ENCODE results near the gene SVIL.
"Not testable (repeated sequence)": the region's sequence is repeated elsewhere in the genome, so short reads cannot be mapped to it uniquely, and the experiment has no call there.

Gene SVIL

DNA sequence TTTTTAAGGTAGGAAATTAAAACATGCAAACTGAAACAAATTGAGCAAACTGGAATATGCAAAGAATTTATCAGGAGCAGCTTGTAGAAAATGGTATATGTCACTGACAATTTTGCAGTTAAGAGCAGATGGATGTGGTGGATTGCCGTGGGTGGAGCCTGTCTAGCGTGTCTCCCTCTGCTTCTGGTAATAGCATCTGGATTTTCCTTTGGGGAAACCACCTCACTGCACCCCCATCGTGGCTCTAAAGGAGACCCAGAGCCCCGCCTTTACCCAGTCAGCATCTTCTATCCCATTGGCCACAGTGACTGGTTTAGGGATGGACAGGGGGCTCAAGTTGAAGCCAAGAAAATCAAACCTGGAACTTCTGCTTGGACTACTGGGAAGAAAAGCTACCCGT lies 142.9 kb downstream of the SVIL start:
- TF ChIP-seq GATA1 (IDR thresholded peaks at IDR 0.05; ENCODE audit: low read depth, low read length) (no peak), POLR2A (IDR thresholded peaks at IDR 0.05; ENCODE audit: low read length) (no peak)

GRCh38 chr10:29490781-29491280 lies 143.9 kb downstream of the SVIL start:
- not testable (repeated sequence) for DNase-seq

More for the DNA sequence above, 142.9 kb downstream of the SVIL start:
- no peak for DNase-seq

DNA sequence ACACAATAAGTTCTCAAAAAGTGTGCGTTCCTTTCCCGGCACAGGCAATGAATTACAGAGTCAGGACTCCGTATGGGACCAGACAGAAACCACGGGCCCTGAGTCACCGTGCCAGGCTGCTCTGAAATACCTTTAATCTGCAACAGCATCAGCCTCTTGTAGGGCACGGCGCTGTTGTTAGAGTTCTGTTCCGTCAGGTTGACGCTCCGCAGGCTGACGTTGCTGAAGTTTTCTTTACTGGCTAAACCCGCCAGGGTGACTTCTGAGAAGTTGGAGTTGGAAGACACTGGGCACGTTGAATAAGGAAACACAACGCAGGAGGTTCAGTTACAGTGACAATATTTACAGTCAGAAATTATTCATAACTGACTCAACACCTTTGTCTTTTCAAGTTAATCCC lies 146.3 kb downstream of the SVIL start:
- not testable (repeated sequence) for DNase-seq

- DNase-seq = not testable (repeated sequence)
Observed at GRCh38 chr10:29487884-29488266, 146.9 kb downstream of the SVIL start.

GRCh38 chr10:29487032-29487883 lies 147.5 kb downstream of the SVIL start:
- DNase-seq = not testable (repeated sequence)

GRCh38 chr10:29486433-29486832 lies 148.3 kb downstream of the SVIL start:
- no peak for DNase-seq
- TF ChIP-seq POLR2A (IDR thresholded peaks at IDR 0.05; ENCODE audit: low read length) = no peak
- no peak for TF ChIP-seq GATA1 (IDR thresholded peaks at IDR 0.05; ENCODE audit: low read depth, low read length)

- not testable (repeated sequence) for DNase-seq
Observed at GRCh38 chr10:29484677-29485076, 150.1 kb downstream of the SVIL start.

DNA sequence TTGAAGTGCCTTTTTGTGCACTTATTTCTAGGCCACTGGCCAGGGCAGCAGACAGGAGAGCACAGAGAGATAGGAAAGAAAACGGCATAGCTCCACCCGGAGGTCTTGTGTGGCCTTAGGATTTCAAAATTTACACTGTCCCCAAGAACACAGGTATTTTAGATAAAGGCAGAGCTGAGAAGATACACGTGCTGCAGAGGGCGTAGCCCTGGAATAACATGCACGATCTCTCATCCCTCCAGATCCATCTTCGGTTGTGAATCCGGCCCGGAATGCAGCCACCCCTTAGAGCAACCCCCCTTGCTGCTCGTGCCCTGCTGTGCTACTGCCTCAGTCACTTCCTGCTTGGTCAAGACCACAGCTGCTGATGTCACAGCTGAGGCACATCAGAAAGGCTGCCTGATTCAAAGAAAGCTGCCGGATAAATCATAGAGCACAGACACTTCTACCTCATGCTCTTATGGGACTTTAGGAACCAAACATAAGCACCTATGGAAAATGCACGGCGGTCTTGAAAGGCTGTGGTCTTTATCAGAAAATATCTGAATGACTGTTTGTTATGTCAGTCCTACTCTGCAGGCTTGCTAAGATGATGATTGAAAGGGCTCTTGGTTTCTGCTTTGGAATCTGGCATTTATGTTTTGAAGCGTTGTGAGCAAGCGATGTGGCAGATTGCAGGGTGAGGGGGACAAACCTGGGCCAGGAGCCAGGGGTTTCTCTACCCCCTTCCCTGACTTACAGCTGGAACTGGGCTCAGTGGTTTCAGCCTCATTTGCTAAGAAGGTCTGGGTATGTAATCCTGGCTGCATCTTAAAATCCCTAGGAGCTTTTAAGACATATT lies 152.0 kb downstream of the SVIL start:
- DNase-seq = no peak
- TF ChIP-seq GATA1 (IDR thresholded peaks at IDR 0.05; ENCODE audit: low read depth, low read length) = no peak
- TF ChIP-seq POLR2A (IDR thresholded peaks at IDR 0.05; ENCODE audit: low read length) = no peak

DNA sequence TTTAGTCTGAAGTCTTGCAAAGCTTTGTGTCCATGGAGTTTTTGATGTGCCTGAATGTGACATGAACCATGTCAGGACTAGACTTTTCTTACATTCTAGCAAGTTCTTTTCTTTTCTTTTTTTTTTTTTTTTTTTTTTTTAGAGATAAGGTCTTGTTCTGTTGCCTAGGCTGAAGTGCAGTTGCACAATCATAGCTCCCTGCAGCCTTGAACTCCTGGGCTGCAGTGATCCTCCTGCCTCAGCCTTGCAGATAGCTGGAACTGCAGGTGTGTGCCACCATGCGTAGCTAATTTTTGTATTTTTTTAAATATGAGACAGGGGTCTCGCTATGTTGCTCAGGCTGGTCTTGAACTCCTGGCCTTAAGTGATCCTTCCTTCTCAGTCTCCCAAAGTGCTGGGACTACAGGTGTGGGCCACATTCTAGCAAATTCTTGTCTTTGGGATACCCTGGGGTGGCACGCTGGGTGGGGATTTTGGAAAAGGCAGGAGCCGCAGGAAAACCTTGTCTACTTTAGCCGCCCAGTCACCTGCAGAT lies 152.8 kb downstream of the SVIL start:
- DNase-seq = no peak
- TF ChIP-seq POLR2A (IDR thresholded peaks at IDR 0.05; ENCODE audit: low read length) (no peak), GATA1 (IDR thresholded peaks at IDR 0.05; ENCODE audit: low read depth, low read length) (no peak)

DNA sequence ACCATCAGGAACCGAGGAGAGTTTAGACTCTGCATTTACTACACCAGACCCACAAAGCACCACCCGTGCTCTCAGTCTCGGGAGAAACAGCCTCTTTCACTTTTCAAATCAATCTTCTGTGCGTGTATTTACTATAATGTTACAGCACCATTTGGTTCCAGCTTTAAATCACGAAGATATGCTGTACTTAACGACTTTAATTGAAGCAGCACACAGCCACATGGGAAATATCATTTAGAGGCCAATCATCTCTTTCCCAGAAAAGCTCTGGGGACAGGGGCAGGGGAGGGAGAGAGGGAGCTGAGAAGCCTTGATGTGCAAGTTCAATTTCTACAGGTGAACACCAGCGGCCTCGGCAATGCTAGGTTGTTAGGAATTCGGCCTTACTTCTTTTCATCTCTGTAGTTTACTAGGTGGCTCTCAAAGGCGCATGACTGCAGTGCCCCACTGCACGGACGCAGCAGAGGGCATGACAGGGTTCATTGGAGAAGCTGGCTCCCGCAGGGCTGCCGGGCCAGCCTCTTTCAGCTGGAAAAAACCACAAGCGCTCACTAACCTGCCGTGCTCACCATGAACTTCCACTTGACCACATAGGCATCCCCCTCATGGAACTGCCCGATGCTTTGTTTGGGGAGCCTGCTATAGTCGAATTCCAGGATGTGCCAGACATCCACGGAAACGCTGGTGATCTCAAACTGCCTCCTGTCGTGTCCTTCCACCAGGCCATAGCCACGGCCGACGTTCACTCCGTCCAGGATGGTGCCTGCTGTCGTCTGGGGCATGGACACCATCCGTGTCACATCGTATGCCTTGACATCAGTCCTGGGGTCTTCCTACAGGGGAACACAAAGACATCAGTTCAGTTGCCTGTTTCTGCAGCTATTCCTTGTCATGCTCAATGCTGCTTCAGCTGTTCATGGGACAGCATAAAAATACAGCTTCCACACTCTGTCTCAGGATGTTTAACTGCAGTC lies 154.5 kb downstream of the SVIL start:
- TF ChIP-seq GATA1 (IDR thresholded peaks at IDR 0.05; ENCODE audit: low read depth, low read length) = no peak
- no peak for TF ChIP-seq POLR2A (IDR thresholded peaks at IDR 0.05; ENCODE audit: low read length)
- DNase-seq = no peak

DNA sequence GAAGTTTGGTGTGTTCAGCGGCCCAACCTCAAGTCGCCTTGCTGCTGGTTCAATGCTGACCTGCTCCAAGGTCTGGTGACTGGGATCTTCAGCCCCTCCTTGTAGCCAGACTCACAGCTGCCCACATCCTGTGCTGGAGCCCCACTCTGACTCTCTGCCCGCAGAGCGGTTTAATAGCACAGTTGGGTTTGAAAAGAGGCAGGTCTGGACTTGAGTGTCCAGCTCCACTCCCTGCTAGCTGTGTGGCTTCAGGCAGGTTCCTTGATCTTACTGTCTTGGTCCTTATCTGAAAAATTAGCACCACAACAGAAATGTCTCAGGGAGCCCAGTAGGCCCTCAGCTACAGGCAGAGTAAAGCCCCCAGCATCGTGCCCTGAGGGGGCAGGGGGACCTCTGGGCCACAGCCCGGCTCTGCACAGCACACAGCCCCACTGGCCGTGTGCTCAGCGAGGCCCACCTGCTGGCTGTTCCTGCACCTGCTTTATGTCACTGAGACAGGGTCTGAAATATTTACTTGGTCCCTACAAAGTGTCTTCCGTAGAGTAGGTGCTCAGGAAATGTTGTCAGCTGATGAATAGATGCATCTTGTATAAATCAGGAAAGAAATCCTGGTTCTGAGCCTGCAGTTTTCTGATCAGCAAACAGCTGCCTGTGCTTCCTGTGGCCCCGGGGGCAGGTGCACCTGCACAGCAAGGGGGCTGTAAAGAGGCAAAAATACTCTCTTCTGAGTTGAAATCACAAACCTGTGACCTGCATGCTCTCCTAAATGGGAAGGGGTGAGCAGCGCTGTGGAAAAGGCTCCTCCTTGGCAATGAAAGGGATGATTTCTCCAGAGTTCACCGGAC lies 155.5 kb downstream of the SVIL start:
- no peak for TF ChIP-seq POLR2A (IDR thresholded peaks at IDR 0.05; ENCODE audit: low read length)
- no peak for TF ChIP-seq GATA1 (IDR thresholded peaks at IDR 0.05; ENCODE audit: low read depth, low read length)
- no peak for DNase-seq

DNA sequence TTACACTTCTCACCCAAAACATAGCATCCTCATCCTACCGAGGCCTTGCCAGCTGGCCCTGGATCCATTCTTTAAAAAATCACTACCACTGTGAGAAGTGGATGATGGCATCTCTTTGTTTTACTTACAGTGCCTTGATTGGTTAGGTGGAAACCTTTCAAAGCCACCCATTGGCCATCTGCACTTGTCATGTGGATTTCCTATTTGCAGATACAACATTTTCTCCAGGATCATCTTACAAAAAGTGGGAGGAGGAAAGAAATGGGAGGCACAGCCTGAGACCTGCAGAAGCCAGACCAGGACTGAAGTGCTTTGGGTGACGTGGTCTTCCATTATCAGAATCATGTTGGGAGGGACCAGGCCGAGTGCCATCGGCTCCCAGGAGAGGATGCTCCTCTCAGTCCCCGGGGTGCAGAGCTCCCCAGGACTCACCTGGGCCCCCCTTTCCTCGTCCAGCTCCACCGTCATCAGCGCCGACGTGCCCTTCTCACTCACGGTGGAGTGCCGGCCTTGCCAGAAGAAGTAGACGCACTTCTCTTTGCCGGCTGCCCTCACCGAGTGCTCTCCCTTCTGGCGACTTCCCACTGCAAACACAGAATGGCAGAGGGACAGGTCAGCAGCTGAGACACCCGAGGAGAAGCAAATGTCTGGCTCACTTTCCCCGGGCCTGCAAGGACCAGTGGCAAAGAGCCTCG lies 161.2 kb downstream of the SVIL start:
- no peak for DNase-seq
- TF ChIP-seq GATA1 (IDR thresholded peaks at IDR 0.05; ENCODE audit: low read depth, low read length) (no peak), POLR2A (IDR thresholded peaks at IDR 0.05; ENCODE audit: low read length) (no peak)

GRCh38 chr10:29473087-29473356 lies 161.7 kb downstream of the SVIL start:
- no peak for TF ChIP-seq GATA1 (IDR thresholded peaks at IDR 0.05; ENCODE audit: low read depth, low read length)
- TF ChIP-seq POLR2A (IDR thresholded peaks at IDR 0.05; ENCODE audit: low read length) = no peak
- DNase-seq = no peak

Measured in erythroblast (primary cell).